Prostate gland (tissue), 2 donors: ENCODE data around the gene SFT2D3. TPM values are rescaled to one million over a fixed set of nuclear protein-coding genes. Genes with fewer than 3 reads are reported as not detected.

Experiments
- DNase-seq: peaks from one replicate; pipeline ENCODE4 v3.0.0-alpha.2; 2019; ENCODE audit warnings: low spot score
- H3K27ac ChIP-seq, 2 donors: fragments of 200-600 bp; sonication (generic); 2 replicates each; pipeline ENCODE4 v1.5.1; 2017 to 2019
- H3K27me3 ChIP-seq: fragments of 200-600 bp; sonication (generic); replicated peaks from 2 replicates; pipeline ENCODE4 v1.5.1; 2019; ENCODE audit not compliant: insufficient read depth
- H3K36me3 ChIP-seq, 2 donors: fragments of 200-600 bp; sonication (generic); 1 replicate in 1 of 2; 2 replicates in 1 of 2; pipeline versions ENCODE4 v1.5.1 to v1.8.1; 2017 to 2019
- H3K4me1 ChIP-seq: fragments of 200-600 bp; sonication (generic); replicated peaks from 2 replicates; pipeline ENCODE4 v1.5.1; 2019
- H3K4me3 ChIP-seq, 2 donors: fragments of 200-600 bp; sonication (generic); 2 replicates each; pipeline ENCODE4 v1.5.1; 2017 to 2019
- H3K9me3 ChIP-seq: fragments of 200-600 bp; sonication (generic); 2 replicates; pipeline ENCODE4 v1.5.1; 2017
- POLR2A ChIP-seq: fragments of 450-650 bp; IDR thresholded peaks from one replicate; pipeline ENCODE4 v1.6.1; 2016; ENCODE audit warnings: antibody characterized with exemption, mild to moderate bottlenecking
- POLR2AphosphoS5 ChIP-seq: sonication (generic); formaldehyde crosslinking; IDR thresholded peaks from one replicate; pipeline ENCODE4 v1.6.1; 2017; ENCODE audit warnings: antibody characterized with exemption
- WGBS: methylation state at CpG from one replicate; pipeline ENCODE4 v1.1.5; 2018; 5-methylcytosine and 5-hydroxymethylcytosine counted together
- intact Hi-C: fragments of 100-400 bp; cut with DNase I; formaldehyde crosslinking; loops from one replicate; pipeline ENCODE4 v1.14.2; 2022
- total RNA-seq, 2 donors: library from RNA; depleted of rRNA; stranded (reverse); fragments of >200 nt; gene quantifications; one replicate each; pipeline ENCODE4 v1.1.0, GENCODE V29; 2016
- TF ChIP-seq, protein P1 (sequence below), 4 experiments: fragments of 200-600 bp in 2 of 4; fragments of 450-650 bp in 2 of 4; sonication (generic) in 2 of 4; IDR thresholded peaks; 1 replicate in 3 of 4; 2 replicates in 1 of 4; pipeline ENCODE4 v1.5.1; 2016 to 2019; ENCODE audit warnings: antibody characterized with exemption in 4 of 4, mild to moderate bottlenecking in 2 of 4, moderate library complexity in 2 of 4

SFT2D3 gene
- total RNA-seq, 2 donors from 2014 or later = 14.8 to 22.2 TPM

DNA sequence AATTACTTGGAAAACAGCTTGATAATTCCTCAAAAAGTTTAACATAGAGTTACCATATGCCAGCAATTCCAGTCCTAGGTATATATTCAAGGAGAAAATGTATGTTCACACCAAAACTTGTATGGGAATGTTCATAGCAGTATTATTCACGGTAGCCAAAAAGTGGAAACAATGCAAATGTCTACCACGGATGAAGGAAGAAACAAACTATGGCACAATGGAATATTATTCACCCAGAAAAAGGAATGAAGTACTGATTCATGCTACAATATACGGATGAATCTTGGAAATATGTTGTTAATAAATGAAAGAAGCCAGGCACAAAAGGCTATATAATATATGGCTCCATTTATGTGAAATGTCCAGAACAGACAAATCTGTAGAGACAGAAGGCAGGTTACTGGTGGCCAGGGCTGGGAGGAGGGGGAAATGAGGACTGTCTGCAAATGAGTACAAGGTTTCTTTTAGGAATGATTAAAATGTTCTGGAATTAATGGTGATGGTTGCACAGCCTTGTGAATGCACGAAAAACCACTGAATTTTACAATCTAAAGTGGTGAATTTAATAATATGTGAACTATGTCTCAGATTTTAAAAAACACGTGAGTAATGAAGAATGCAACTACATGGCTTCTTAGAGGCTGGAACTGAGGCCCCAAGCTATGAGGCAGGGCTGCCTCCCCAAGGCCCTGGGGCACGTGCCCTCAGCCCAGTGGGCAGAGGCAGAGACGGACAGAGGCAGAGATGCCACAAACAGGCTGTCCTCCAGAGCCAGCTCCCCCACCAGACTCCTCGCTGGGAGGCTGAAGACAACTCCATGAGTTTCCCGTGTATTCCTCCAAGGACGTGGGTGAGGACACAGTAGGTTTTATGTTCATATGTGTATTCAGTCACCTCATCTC lies 31.0 kb upstream of the SFT2D3 start:
- H3K4me1 ChIP-seq = no peaks in the 10 kb centered on the region
- H3K36me3 ChIP-seq = no peaks in the 10 kb centered on the region
- H3K27ac ChIP-seq = no peak overlapping the region
- TF ChIP-seq POLR2A (no peak), POLR2AphosphoS5 (no peak)
- TF ChIP-seq, protein P1, sequence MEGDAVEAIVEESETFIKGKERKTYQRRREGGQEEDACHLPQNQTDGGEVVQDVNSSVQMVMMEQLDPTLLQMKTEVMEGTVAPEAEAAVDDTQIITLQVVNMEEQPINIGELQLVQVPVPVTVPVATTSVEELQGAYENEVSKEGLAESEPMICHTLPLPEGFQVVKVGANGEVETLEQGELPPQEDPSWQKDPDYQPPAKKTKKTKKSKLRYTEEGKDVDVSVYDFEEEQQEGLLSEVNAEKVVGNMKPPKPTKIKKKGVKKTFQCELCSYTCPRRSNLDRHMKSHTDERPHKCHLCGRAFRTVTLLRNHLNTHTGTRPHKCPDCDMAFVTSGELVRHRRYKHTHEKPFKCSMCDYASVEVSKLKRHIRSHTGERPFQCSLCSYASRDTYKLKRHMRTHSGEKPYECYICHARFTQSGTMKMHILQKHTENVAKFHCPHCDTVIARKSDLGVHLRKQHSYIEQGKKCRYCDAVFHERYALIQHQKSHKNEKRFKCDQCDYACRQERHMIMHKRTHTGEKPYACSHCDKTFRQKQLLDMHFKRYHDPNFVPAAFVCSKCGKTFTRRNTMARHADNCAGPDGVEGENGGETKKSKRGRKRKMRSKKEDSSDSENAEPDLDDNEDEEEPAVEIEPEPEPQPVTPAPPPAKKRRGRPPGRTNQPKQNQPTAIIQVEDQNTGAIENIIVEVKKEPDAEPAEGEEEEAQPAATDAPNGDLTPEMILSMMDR (IDR thresholded peaks at IDR 0.05) = no peak
- no peaks in the 10 kb centered on the region for H3K27me3 ChIP-seq
- 64% methylated on average over 10 of the region's 10 CpGs for WGBS
- H3K4me3 ChIP-seq = no peak overlapping the region
- DNase-seq = no peak
- H3K9me3 ChIP-seq = no peaks in the 10 kb centered on the region
- intact Hi-C loops = loop anchor here (10.0 kb wide), 2 partner anchors 146 to 266 kb away; partner anchors contain the start of gene IWS1

DNA sequence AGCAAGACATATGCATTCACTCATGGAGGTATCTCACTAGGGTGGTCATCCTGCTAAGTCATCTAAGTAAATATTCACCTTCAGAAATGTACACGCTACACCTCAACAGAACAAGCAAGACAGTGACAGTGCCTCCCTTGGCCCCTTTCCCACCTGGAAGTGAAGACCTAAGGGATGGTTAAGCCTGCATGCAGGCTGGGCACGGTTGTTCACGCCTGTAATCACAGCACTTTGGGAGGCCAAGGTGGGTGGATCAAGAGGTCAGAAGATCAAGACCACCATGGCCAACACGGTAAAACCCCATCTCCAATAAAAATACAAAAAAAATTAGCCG lies 30.4 kb upstream of the SFT2D3 start:
- no peak for DNase-seq
- Histone ChIP-seq H3K9me3 (no peaks in the 10 kb centered on the region), H3K36me3 (no peaks in the 10 kb centered on the region), H3K27me3 (no peaks in the 10 kb centered on the region), H3K27ac (no peak overlapping the region), H3K4me1 (no peaks in the 10 kb centered on the region), H3K4me3 (no peak overlapping the region)
- intact Hi-C loops = loop anchor here (10.0 kb wide), 2 partner anchors 146 to 266 kb away; partner anchors contain the start of gene IWS1
- TF ChIP-seq POLR2A (no peak), POLR2AphosphoS5 (no peak)
- TF ChIP-seq, protein P1 (IDR thresholded peaks at IDR 0.05) = no peak
- WGBS = 68% methylated on average over 5 of the region's 5 CpGs

DNA sequence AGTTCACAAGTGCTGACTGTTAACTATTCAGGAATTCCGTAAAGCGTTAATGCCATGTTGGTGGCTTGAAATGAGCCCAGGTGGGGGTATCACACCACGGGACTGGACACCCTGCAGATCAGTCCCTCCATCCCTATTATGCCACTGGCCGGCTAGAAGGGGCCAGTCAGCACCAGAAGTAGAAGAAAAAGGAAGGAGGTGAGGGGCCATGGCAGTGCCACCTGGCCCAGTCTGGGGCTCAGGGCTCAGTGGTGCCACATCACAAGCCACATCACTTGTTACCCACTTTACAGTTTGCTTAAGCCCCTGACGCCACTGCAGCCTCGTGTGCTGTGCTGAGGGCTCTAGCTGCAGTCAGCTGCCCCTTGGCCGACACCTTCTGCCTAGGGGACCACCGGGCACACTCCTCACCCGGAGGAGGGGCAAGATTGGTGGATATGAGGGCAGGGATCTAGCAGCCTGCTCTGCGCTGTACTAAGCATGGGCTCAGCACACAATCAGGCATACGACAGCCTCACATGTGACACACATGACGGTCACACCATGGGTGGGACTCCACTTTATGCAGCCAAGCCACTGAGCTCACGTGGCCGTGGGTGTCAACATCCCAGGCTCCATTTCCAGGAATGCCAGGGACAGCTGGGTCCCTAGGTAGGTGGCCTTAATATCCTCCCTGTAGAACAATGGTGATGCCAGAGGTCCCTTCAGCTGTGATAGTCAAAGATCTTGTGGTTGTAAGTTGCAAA lies 29.6 kb upstream of the SFT2D3 start:
- TF ChIP-seq POLR2AphosphoS5 (no peak), POLR2A (no peak)
- TF ChIP-seq, protein P1 (IDR thresholded peaks at IDR 0.05) = no peak
- WGBS = 66% methylated on average over 14 of the region's 14 CpGs
- H3K4me3 ChIP-seq = no peak overlapping the region
- intact Hi-C loops = loop anchor here (10.0 kb wide), 2 partner anchors 147 to 267 kb away; partner anchors contain the start of gene IWS1
- no peaks in the 10 kb centered on the region for H3K36me3 ChIP-seq
- H3K27ac ChIP-seq = no peak overlapping the region
- no peaks in the 10 kb centered on the region for H3K4me1 ChIP-seq
- H3K27me3 ChIP-seq = no peaks in the 10 kb centered on the region
- DNase-seq = no peak
- H3K9me3 ChIP-seq = no peaks in the 10 kb centered on the region

DNA sequence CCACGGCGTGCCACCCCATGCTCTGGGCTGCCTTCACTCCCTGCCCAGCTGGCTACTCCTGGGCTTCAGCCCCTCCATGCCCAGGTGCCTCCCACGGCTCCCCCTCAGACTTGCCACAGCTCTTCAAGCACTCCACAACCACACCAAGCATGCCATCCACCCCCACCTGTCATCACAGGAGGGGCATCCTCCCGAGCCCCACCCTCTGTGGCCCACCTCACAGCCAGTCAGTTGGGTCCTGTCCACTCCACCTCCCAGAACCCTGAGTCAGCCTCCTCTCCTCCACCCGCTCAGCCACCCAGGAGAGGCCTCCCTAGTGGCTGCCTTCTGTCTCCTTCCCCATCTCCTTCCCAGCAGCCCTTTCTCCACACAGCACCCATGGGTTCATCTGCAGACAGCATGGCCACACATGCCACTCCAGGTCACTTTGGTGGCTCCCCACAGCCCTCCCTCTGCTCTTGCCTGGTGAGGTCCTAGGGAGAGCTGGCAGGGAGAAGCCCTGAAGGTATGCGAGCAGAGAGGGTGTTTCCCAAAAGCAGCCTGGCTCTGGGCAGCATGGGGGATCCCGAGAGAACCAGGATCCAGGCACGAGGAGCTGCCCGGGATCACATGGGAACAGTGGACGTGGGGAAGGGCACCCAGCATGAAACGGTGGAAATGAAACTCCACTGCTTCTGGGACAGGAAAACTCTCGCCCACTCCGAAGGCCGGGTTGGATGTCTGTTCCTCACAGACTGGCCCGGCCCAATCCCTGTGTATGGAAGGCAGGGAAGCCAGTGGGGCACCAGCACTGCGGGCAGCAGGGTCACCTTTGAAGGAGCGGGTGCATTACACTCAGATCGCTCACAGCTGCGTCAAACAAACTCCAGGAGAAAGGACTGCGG lies 28.7 kb upstream of the SFT2D3 start:
- Histone ChIP-seq H3K27me3 (no peaks in the 10 kb centered on the region), H3K36me3 (no peaks in the 10 kb centered on the region), H3K9me3 (no peaks in the 10 kb centered on the region), H3K4me3 (peak overlapping the region in 1 of 2 donors; percentile 56), H3K4me1 (no peaks in the 10 kb centered on the region), H3K27ac (peak overlapping the region; percentile 75 to 76)
- no peak for TF ChIP-seq POLR2AphosphoS5
- TF ChIP-seq POLR2A = no peak
- TF ChIP-seq, protein P1 (IDR thresholded peaks at IDR 0.05) = no peak
- WGBS = 71% methylated on average over 20 of the region's 20 CpGs
- intact Hi-C loops = loop anchor here (10.0 kb wide), 2 partner anchors 148 to 268 kb away; partner anchors contain the start of gene IWS1
- no peak for DNase-seq
